DMS 273 (cell line): ENCODE data around the gene WAPL.

Source experiments
- DNase-seq: peaks from one replicate; lab custom pipeline; 2025; ENCODE audit not compliant: unreplicated experiment; lab: John Stamatoyannopoulos, UW

Gene WAPL

DNA sequence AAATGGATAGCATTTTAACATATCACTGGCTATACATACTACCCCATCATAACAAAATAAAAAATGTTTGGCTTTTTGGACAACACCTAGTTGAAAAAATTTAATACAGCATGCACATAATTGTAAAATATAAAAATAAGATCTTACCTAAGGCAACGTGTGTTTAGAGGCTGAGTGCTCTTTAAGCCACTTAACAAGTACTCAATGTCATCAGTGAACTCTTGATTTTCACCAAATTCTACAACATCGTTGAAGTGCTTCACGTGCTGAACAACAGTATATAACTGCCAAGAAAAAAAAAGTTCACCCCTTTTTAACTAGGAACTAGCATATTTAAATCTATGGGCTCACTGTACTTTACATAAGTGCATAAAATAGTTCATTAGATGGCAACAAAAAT, 49.5 kb downstream of the WAPL start:
- no peak for DNase-seq

DNA sequence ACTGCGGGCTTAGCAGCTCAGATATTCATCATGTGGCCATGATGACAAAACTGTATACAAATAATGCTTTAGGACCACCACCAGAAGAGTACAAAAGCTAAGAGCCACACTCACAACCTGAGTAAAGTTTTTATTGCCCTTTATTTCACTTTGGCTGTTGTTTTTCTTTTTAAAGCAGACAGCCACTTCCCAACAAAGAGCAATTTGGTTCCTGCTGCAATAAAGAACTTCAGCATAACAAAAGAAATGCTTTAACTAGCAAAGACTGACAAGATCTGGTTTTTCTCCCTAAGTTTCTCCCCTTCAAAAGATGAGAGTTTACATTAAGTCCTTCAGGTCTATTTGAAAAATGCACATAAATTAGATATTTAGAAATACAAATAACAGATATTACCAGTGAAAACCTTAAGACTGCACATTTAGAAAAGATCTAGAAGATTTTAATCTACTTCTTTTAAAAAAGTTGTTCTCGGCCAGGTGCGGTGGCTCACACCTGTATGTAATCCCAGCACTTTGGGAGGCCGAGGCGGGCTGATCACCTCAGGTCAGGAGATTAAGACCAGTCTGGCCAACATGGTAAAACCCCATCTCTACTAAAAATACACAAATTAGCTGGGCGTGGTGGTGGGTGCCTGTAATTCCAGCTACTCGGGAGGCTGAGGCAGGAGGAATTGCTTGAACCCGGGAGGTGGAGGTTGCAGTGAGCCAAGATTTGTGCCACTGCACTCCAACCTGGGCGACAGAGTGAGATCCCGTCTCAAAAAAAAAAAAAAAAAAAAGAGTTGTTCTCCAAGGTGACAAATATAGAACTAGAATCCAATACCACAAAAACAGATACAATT, 59.4 kb downstream of the WAPL start:
- no peak for DNase-seq

DNA sequence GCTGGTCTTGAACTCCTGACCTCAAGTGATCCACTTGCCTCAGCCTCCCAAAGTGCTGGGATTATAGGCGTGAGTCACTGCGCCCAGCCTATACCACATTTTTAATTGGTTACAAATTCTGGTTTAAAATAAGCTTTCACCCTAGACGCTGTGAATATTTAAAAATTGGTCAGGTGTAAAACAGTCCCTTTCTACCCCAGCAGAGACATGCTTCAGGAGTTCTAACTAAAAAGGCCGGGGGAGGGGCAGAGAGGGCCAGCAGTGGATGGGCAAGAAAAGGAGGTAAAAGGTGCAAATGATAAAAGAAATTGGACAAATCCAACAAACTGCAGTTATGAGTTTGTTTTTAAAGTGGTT, 70.0 kb downstream of the WAPL start:
- no peak for DNase-seq

DNA sequence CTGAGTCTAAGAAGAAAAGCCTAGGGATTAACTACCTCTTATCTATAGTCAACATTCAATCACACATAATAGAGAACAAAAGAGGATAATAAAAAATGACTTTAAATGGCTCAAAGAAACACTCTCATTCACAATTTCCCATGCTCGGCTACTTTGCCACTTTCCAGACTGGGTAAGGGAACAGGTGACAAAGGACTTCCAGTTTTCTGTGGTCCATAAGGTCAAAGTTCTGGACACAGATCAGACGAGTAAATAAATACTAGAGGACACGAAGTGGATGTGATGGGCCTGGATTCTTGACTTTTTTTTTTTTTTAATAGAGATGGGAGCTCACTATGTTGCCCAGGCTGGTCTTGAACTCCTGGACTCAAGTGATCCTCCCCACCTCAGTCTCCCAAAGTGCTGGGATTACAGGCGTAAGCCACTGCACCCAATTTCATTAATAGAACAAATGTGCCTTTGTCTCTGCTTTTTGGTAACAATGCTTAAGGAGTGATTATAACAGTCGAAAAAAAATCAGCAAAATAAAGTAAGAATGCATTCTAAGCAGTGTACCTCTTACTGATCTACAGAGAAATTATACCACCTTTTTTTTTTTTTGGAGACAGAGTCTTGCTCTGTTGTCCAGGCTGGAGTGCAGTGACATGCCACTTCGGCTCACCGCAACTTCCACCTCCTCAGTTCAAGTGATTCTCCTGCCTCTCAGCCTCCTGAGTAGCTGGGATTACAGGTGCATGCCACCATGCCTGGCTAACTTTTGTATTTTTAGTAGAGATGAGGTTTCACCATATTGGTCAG, 70.6 kb downstream of the WAPL start:
- DNase-seq, result no peak

DNA sequence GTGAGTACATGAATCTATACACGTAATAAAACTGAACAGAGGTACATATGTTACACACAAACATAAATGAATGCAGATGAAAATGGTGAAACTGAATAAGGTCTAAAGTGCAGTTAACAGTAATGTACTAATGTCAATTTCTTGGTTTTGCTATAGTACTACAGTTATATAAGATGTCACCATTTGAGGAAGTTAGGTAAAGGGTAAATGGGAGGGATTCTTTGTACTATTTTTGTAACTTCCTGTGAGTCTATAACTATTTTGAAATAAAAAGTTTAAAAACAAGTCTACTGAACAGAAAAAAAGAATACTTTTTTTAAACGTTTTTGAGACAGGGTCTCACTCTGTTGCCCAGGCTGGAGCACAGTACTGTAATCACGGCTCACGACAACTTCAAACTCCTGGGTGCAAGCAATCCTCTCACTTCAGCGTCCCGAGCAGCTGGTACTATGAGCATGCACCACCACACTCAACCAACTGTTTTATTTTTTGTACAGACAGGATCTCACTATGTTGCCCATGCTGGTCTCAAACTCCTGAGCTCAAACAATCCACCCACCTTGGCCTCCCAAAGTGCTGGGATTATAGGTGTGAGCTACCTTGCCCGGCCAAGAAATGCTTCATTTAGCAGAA, 71.5 kb downstream of the WAPL start:
- no peak for DNase-seq

DNA sequence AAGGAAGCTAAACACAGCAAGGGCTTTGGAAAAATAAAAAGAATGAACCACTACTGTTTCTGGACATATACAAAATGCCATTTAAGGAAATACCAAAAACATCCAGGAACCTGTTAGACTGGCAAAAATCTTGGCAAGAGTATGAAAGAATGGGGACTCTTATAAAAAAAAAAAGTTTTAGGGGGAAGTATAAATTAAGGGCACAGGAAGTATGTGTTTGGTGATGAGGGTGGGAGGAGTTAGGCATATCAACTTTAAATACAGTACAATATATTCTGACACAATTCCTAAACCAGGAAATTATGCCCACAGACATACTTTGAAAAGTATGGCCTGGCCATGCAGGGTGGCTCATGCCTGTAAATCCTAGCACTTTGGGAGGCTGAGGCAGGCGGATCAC, 74.2 kb downstream of the WAPL start:
- DNase-seq, result no peak

DNA sequence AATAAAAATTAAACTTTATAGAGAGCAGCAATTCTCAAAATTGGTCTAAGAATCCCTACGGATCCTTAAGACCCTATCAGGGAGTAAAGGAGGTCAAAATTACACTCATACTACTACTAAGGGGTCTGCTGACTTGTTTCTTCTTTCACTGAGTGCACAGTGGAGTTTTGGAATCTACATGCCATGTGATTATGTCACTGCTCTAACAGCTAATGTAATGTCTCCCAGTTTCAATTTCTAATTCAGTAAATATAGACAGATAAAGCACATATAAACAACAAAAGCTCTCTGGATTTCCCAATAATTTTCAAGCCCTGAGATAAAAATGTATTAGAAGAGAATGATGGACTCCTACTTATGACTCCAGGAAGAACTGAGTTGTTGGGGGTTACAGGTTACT, 74.6 kb downstream of the WAPL start:
- no peak for DNase-seq

DNA sequence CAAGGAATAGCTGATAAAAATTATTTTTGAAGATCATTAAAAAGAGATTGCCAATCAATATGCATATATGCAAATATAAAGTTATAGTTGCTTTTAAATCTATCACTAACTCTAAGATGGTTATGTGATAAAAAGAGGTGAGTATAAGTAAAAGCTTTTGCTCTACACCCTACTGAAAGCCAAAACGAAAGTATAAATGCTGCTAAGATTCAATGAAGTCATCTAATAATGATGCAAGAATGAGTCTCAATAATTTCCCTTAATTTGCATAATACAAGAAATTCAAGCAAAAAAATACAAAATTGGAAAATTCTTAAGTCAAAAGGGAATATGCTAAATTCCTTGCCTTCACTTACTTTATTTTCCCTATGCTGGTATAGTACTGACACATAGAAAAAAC, 75.2 kb downstream of the WAPL start:
- no peak for DNase-seq

DNA sequence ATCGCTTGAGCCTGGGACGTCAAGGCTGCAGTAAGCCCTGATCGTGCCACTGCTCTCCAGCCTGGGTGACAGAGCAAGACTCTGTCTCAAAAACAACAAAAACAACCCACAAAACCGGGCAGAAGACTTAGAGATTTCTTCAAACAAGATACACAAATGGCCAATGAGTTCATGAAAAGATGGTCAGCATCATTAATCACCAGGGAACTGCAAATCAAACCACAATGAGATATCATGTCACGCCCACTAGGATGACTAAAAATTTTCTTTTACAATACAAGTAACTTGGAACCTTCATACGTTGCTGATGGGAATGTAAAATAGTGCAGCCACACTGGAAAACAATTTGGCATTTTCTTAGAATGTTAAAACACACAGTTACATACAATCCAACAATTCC, 77.7 kb downstream of the WAPL start:
- DNase-seq, result no peak

DNA sequence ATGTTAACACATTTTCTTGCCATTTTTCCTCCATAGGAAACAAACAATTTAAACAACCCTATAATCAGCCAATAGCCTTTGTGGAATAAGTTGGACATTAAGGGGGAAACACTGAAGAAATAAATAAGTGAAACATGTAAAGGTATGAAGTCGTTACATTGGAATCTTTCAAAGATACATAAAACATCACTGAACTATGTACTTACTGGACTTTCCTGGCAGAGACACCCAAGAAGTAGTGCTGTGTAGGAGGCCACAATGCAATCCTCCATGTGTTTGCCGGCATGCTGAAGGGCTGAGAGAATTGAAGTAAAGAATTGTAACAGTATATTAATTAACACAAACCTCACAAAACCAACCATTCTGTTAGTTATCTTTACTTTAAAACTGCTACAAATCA, 78.5 kb downstream of the WAPL start:
- no peak for DNase-seq

DNA sequence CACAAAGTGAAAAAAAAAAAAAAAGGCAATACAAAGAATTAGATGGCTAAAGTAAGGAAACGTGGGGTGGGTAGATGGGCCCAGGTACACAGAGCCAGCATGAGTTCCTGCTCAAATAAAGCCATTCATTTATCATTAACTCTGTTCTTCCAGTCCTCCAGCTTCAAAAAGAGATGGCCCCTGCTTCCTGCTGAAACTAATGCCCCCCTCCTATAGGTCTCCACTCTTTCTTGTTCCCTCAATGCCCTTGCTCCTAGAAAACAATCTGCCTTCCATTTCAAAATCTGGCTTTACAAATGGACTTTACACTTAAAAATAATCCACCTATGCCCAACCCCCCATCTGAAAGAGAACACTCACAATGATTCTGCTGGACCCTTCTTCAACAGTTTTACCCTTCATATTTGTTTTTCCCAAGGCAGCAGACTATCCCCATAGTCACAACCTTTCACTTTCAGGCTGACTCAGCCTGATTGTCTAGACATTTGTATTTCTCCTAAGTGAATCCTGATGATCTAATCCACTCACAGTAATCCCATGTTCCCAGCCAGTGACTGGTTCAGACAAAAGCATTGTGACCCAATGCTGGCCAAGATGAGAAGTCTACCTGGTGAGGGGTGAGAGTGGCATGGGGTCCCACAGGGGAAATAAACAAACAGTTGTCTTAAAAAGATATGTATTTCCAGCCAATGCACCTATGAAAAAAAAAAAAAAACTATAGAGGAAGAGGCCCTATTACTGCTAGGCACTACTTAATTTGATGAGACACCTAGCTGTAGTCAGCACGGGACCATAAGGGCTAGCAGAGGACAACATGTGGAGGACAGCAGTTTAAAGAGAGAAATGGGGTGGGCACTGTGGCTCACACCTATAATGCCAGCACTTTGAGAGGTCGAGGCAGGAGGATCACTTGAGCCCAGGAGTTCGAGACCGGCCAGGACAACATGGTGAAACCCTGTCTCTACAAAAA, 80.4 kb downstream of the WAPL start:
- no peak for DNase-seq

DNA sequence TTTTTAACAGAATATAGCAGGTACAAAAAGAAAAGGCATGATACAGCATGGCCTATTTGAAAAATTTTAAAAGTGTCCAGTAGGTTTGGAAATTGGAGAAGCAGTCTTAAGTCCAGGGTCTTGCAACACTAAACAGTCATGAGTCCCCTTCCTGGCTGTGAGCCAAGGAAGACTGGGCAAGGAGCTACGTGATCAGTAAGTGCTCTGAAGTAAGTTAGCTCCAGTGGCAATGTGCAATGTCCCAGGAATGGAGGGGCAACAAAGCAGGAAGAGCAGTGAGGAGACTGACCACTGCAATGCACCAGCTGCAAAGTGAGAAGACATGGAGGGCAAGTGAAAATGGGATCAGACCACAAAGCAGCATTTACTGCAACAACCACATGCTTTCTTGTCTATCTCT, 82.0 kb downstream of the WAPL start:
- DNase-seq, result peak; percentile 20

DNA sequence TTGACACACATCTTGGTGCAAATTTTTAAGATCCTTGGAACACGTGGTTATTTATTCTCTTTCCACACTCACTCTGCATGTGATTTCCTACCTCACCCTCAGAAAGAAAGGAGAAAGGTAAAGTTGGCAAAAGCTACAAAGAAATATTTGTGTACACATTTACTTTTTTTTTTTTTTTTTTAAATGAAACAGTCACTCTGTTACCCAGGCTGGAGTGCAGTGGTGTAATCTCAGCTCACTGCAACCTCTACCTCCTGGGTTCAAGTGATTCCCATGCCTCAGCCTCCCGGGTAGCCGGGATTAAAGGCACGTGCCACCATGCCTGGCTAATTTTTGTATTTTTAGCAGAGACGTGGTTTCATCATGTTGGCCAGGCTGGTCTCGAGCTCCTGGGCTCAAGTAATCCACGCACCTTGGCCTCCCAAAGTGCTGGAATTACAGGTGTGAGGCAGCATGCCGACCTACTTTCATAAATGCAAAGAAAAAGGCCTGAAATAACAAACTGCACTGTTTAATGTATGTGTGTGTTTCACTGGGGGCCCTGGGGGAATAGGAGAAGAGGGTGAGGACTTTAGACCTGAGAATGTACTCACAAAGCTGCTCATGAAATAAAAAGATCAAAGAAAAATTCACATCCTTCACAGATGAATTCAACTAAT, 83.4 kb downstream of the WAPL start:
- no peak for DNase-seq

DNA sequence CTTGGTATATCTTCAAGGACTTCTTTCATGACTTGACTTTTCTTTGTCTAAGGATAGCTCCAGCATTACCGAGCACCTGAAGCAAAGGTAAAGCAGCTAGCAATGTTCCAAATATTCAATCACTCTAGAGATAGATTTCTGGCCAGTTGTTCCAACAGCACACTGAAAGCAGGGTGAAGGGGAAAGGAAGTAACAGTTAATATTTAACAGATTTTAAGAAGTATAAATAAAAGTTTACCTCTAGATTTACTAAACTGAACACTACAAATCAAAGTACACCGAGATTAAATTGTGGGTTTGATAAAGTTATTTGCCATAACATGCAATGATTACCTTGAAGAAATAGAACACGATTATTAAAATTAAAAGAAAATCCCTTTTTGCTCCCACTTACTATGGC, 84.1 kb downstream of the WAPL start:
- DNase-seq, result no peak

DNA sequence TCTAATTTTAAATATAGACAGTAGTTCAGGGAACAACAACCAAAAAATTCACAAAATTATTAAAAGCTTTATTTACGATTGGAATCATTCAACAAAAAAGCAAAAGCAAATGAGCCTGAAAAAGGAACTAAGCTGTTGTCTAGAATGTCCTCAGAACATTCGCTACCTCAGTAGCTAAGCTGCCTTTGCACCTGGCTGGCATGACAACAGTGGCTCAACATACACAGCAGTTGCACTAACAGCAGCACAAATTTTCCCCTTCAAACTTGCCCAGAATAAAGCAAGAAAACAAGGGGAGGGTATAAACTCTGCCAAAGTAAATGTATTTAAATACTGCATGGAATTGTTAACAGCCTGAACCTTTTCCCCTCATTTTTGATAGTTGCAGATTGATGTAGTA, 84.6 kb downstream of the WAPL start:
- no peak for DNase-seq

DNA sequence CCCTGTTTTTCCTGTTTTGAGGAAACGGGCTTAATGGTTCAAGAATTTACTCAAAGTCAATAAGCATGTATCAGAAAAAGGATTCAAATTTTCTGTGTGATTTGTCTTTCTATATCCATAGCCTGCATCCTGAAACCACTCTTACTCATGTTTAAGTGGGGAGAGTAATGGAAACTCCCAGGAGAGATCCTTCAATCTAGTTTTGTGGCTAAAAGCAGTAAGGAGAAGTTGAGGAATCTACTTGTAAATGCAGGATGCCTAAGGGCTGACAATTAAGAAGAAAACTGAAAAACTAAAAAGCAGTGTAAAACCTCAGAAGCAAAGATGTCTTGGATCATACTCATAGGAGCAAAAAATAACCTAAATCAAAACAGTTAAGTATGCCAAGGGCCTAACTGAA, 86.9 kb downstream of the WAPL start:
- DNase-seq, result no peak

DNA sequence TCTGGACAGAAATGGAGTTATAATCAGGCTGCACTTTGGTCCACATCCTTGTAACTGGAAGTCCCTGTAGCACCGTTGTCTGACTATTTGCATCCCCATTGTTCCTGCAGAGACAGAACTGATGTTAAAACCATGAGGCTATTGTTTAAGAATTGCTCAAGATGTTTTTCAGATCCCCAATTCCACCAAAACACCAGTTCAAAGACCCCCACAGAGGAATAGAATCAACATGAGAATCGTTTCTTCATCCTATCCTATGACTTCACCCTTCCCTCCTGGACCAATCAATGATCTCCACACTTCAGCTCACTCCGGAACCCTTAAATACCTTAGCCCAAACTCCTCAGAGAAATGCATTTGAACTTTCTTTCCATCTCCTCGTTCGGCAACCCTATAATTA, 97.9 kb downstream of the WAPL start:
- DNase-seq, result no peak

DNA sequence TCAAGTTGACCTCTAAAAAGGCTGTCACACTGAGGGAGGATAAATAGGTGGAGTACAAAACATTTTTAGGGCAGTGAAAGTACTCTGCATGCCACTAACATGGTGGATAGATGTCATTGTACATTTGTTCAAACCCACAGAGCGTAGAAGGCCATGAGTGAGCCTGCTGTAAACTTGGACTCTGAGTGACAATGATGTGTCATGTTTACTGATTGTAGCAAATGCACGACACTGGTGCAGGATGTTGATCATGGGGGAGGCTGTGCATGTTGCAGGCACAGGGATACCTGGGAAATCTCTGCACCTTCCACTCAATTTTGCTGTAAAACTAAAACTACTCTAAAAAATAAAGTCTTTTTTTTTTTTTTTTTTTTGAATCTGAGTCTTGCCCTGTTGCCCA, 102.5 kb downstream of the WAPL start:
- DNase-seq, result no peak

DNA sequence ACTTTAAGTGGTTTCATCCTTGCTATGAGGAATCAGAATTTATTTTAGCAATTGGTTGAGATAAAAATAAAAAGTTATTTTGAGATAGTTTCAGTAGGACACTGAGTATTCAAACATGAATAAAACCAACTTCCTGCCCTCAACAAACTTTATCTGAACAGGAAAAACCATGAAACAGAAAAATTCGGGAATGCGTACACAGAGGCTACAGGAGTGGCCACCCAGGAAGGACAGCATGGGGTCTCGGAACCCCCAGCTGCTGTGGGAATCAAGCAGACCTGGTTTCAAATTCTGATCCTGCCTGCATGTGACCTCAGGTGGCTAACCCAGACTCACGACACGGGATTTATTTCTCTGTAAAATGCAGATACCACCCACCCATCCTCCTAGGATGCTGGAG, 106.0 kb downstream of the WAPL start:
- no peak for DNase-seq

DNA sequence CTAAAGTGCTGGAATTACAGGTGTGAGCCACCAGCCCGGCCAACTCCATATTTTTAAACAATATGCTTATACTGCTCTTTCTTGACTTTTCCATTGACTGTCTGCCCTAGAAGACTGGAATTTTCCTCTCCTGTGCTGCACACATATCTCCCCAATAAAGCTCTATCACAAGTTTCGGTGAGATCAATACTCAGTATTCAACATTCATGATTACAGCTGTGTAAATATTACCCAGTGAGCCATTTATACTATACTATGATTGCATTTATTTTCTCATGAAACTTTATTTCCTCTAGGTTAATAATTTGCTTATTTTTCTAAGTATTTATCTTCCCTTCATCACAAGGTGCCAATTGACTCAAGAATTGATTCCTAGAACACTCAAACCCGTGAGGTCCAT, 106.5 kb downstream of the WAPL start:
- DNase-seq, result no peak
